Keratinocyte (primary cell): ENCODE data around the gene FZD4. TPM values are rescaled to one million over a fixed set of nuclear protein-coding genes. Genes with fewer than 3 reads are reported as not detected.

ENCODE experiments used
- DNase-seq: peaks from one replicate; pipeline ENCODE4 v3.0.0-alpha.2; 2011; ENCODE audit warnings: low read depth, missing footprints, low spot score
- FAIRE-seq: peaks from 2 replicates; lab custom pipeline; 2011; peaks lifted over from hg19 to GRCh38; lab: Jason Lieb, UNC
- H2AFZ ChIP-seq: 2 replicates; pipeline ENCODE4 v1.6.0; 2012; ENCODE audit warnings: low read length, control low read depth, inconsistent platforms; ENCODE audit not compliant: control insufficient read depth
- H3K27ac ChIP-seq: 2 replicates; pipeline ENCODE4 v1.5.1; 2011; ENCODE audit warnings: low read length; ENCODE audit not compliant: control insufficient read depth, insufficient read depth
- H3K27me3 ChIP-seq: 3 replicates; pipeline ENCODE4 v1.6.0; 2011; ENCODE audit warnings: low read length; ENCODE audit not compliant: control insufficient read depth, insufficient read depth; ENCODE audit errors: extremely low read depth
- H3K36me3 ChIP-seq, 2 experiments: 2 replicates in 1 of 2; 3 replicates in 1 of 2; pipeline ENCODE4 v1.5.1; 2011; ENCODE audit warnings: low read length in 2 of 2, mild to moderate bottlenecking in 1 of 2; ENCODE audit not compliant: control insufficient read depth in 2 of 2, insufficient read depth in 2 of 2; ENCODE audit errors: extremely low read depth in 1 of 2
- H3K4me1 ChIP-seq: 3 replicates; pipeline ENCODE4 v1.5.1; 2011; ENCODE audit warnings: low read length; ENCODE audit not compliant: control insufficient read depth, insufficient read depth; ENCODE audit errors: extremely low read depth
- H3K4me2 ChIP-seq: 3 replicates; pipeline ENCODE4 v1.6.0; 2011; ENCODE audit warnings: low read depth, low read length; ENCODE audit not compliant: control insufficient read depth, insufficient read depth; ENCODE audit errors: extremely low read depth
- H3K4me3 ChIP-seq, 3 experiments: fragments of 200-600 bp in 1 of 3; sonication (generic) in 1 of 3; 2 replicates in 2 of 3; 3 replicates in 1 of 3; pipeline ENCODE4 v1.5.1; 2011 to 2016; ENCODE audit warnings: low read length in 3 of 3, mild to moderate bottlenecking in 3 of 3, control low read depth in 2 of 3, inconsistent platforms in 1 of 3, low read depth in 1 of 3, mixed read lengths in 1 of 3, mixed run types in 1 of 3, moderate library complexity in 1 of 3; ENCODE audit not compliant: control insufficient read depth in 2 of 3, insufficient read depth in 2 of 3; ENCODE audit errors: extremely low read depth in 1 of 3
- H3K79me2 ChIP-seq: 2 replicates; pipeline ENCODE4 v1.6.0; 2012; ENCODE audit warnings: low read length; ENCODE audit not compliant: control insufficient read depth, insufficient read depth
- H3K9ac ChIP-seq: 3 replicates; pipeline ENCODE4 v1.6.0; 2011; ENCODE audit warnings: low read length; ENCODE audit not compliant: control insufficient read depth, insufficient read depth; ENCODE audit errors: extremely low read depth
- H3K9me1 ChIP-seq: 3 replicates; pipeline ENCODE4 v1.6.0; 2011; ENCODE audit warnings: low read length; ENCODE audit not compliant: control insufficient read depth, insufficient read depth; ENCODE audit errors: extremely low read depth
- H3K9me3 ChIP-seq: 2 replicates; pipeline ENCODE4 v1.5.1; 2012; ENCODE audit warnings: low read depth, low read length; ENCODE audit not compliant: control insufficient read depth
- H4K20me1 ChIP-seq: 3 replicates; pipeline ENCODE4 v1.6.0; 2011; ENCODE audit warnings: low read length; ENCODE audit not compliant: control insufficient read depth, insufficient read depth; ENCODE audit errors: extremely low read depth
- CTCF ChIP-seq, 3 experiments: IDR thresholded peaks in 1 of 3; conservative IDR thresholded peaks in 1 of 3; optimal IDR thresholded peaks in 1 of 3; 2 replicates in 2 of 3; 3 replicates in 1 of 3; pipeline versions ENCODE3 to v1.5.1; 2011; ENCODE audit warnings: low read length in 3 of 3, mild to moderate bottlenecking in 3 of 3, moderate library complexity in 2 of 3, control low read depth in 1 of 3, inconsistent platforms in 1 of 3; ENCODE audit not compliant: insufficient read depth in 2 of 3; ENCODE audit errors: extremely low read depth in 1 of 3
- EZH2 ChIP-seq: IDR thresholded peaks from one replicate; pipeline ENCODE4 v1.6.1; 2012; ENCODE audit warnings: inconsistent platforms, mild to moderate bottlenecking, low read length, moderate library complexity
- dilution Hi-C: fragments of 300-500 bp; cut with MboI; formaldehyde crosslinking; loops from one replicate; pipeline ENCODE4 v1.7.0; 2020; ENCODE audit warnings: low sequenced_read_pairs; ENCODE audit not compliant: extremely low pct_ligation_motif_present
- polyA plus RNA-seq, 5 experiments: library from polyadenylated mRNA; depleted of rRNA in 3 of 5; stranded (reverse) in 3 of 5; stranded (forward) in 1 of 5; unstranded in 1 of 5; fragments of >200 nt; gene quantifications; 1 replicate in 1 of 5; 2 replicates in 3 of 5; 3 replicates in 1 of 5; pipeline versions ENCODE4 v1.2.1 to v1.2.3, GENCODE V29; 2011 to 2012; ENCODE audit warnings: missing spikeins in 2 of 5, low read depth in 1 of 5, low replicate concordance in 1 of 5

Gene FZD4
- polyA plus RNA-seq, 1 donor (not counting 4 experiments of a cell fraction or from before 2014, with no cell fraction given): 0.56 TPM

GRCh38 chr11:86930957-86931547 is 24.1 kb downstream of the FZD4 start:
- TF ChIP-seq CTCF (optimal IDR thresholded peaks at IDR 0.05 in 1 of 3, IDR thresholded peaks at IDR 0.05 in 1 of 3, conservative IDR thresholded peaks at IDR 0.05 in 1 of 3; ENCODE audit: extremely low read depth in 1 of 3, insufficient read depth in 2 of 3, low read length in 3 of 3) (no peak), EZH2 (no peak)
- H3K27me3 ChIP-seq: no peaks in the 10 kb centered on the region
- no peaks in the 10 kb centered on the region for H4K20me1 ChIP-seq
- no peak overlapping the region for H3K9ac ChIP-seq
- H3K9me1 ChIP-seq: no peaks in the 10 kb centered on the region
- no peak overlapping the region for H3K27ac ChIP-seq
- dilution Hi-C loops: no loop called here
- no peak for DNase-seq
- H3K79me2 ChIP-seq: no peaks in the 10 kb centered on the region
- no peaks in the 10 kb centered on the region for H3K36me3 ChIP-seq
- H3K4me2 ChIP-seq: no peak overlapping the region
- H2AFZ ChIP-seq: no peak overlapping the region
- H3K4me1 ChIP-seq: peaks cover 14% of the 10 kb centered on the region
- no peaks in the 10 kb centered on the region for H3K9me3 ChIP-seq
- no peak for FAIRE-seq
- H3K4me3 ChIP-seq: no peak overlapping the region

DNA sequence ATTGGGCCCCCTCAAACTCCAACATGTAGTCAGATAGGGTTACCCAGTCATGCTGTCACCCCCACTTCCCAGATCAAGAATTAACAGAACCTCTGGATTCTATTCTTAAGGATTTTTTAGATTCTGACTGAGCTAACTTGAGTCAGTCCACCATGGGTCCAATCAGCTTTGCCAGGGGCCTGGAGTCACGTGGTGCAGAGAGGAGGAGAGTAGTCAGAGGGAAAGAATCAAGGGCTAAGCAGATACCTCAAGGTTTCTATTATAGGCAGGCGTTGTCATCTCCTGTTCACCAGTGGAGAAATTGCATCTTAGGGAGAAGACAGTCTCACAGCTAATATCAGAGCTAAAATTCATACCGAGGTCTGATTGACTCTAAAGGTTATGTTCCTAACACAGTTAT is 28.2 kb downstream of the FZD4 start:
- dilution Hi-C loops: no loop called here
- no peak for TF ChIP-seq EZH2
- TF ChIP-seq CTCF (optimal IDR thresholded peaks at IDR 0.05 in 1 of 3, IDR thresholded peaks at IDR 0.05 in 1 of 3, conservative IDR thresholded peaks at IDR 0.05 in 1 of 3; ENCODE audit: extremely low read depth in 1 of 3, insufficient read depth in 2 of 3, low read length in 3 of 3): no peak
- Histone ChIP-seq H3K4me1 (peaks cover 5% of the 10 kb centered on the region), H3K27ac (no peak overlapping the region), H4K20me1 (no peaks in the 10 kb centered on the region), H3K9ac (no peak overlapping the region), H2AFZ (no peak overlapping the region), H3K4me3 (no peak overlapping the region), H3K36me3 (no peaks in the 10 kb centered on the region), H3K9me3 (no peaks in the 10 kb centered on the region), H3K79me2 (no peaks in the 10 kb centered on the region), H3K4me2 (no peak overlapping the region), H3K27me3 (no peaks in the 10 kb centered on the region), H3K9me1 (no peaks in the 10 kb centered on the region)
- DNase-seq (no peak), FAIRE-seq (no peak)
